Measurements from ENCODE around the gene GMPPA.

Gene GMPPA

GRCh38 chr2:219468410-219469185 lies 30.1 kb upstream of the GMPPA start:
- DNase-seq (ENCODE audit: low spot score) = no peak

GRCh38 chr2:219469186-219469724 lies 29.4 kb upstream of the GMPPA start:
- no peak for DNase-seq (ENCODE audit: low spot score)

GRCh38 chr2:219470429-219470828 lies 28.3 kb upstream of the GMPPA start:
- DNase-seq (ENCODE audit: low spot score) = no peak

- DNase-seq (ENCODE audit: low spot score) = no peak
These were observed 27.0 kb upstream of the GMPPA start for GRCh38 chr2:219471476-219472371.

GRCh38 chr2:219472629-219473187 lies 26.0 kb upstream of the GMPPA start:
- DNase-seq (ENCODE audit: low spot score) = no peak

- DNase-seq (ENCODE audit: low spot score) = no peak
These were observed 25.2 kb upstream of the GMPPA start for GRCh38 chr2:219473511-219473910.

GRCh38 chr2:219474285-219475060 lies 24.2 kb upstream of the GMPPA start:
- no peak for DNase-seq (ENCODE audit: low spot score)

- DNase-seq (ENCODE audit: low spot score) = no peak
These were observed 23.4 kb upstream of the GMPPA start for GRCh38 chr2:219475278-219475677.

GRCh38 chr2:219475697-219476651 lies 22.7 kb upstream of the GMPPA start:
- DNase-seq (ENCODE audit: low spot score) = peak; percentile 79

GRCh38 chr2:219476652-219477151 lies 22.0 kb upstream of the GMPPA start:
- peak; percentile 24 for DNase-seq (ENCODE audit: low spot score)

- DNase-seq (ENCODE audit: low spot score) = no peak
These were observed 21.5 kb upstream of the GMPPA start for GRCh38 chr2:219477179-219477578.

GRCh38 chr2:219477815-219478214 lies 20.9 kb upstream of the GMPPA start:
- DNase-seq (ENCODE audit: low spot score) = no peak

- DNase-seq (ENCODE audit: low spot score) = no peak
These were observed 19.8 kb upstream of the GMPPA start for GRCh38 chr2:219478916-219479315.

GRCh38 chr2:219480004-219480403 lies 18.7 kb upstream of the GMPPA start:
- no peak for DNase-seq (ENCODE audit: low spot score)

- DNase-seq (ENCODE audit: low spot score) = no peak
These were observed 15.9 kb upstream of the GMPPA start for GRCh38 chr2:219482674-219483405.

- DNase-seq (ENCODE audit: low spot score) = no peak
These were observed 15.0 kb upstream of the GMPPA start for GRCh38 chr2:219483451-219484342.

- no peak for DNase-seq (ENCODE audit: low spot score)
These were observed 14.1 kb upstream of the GMPPA start for GRCh38 chr2:219484343-219485200.

- no peak for DNase-seq (ENCODE audit: low spot score)
These were observed 13.5 kb upstream of the GMPPA start for GRCh38 chr2:219485201-219485580.

All from cerebellar cortex (tissue), 1 donor.